HG03064 (cell line): Measurements from ENCODE around the gene PLCH2.

Experiments used
- ATAC-seq: cut with Tn5 transposase; IDR thresholded peaks from one replicate; pipeline ENCODE4 v1.9.1; 2021; ENCODE audit warnings: low read depth; ENCODE audit not compliant: unreplicated experiment

Gene PLCH2

DNA sequence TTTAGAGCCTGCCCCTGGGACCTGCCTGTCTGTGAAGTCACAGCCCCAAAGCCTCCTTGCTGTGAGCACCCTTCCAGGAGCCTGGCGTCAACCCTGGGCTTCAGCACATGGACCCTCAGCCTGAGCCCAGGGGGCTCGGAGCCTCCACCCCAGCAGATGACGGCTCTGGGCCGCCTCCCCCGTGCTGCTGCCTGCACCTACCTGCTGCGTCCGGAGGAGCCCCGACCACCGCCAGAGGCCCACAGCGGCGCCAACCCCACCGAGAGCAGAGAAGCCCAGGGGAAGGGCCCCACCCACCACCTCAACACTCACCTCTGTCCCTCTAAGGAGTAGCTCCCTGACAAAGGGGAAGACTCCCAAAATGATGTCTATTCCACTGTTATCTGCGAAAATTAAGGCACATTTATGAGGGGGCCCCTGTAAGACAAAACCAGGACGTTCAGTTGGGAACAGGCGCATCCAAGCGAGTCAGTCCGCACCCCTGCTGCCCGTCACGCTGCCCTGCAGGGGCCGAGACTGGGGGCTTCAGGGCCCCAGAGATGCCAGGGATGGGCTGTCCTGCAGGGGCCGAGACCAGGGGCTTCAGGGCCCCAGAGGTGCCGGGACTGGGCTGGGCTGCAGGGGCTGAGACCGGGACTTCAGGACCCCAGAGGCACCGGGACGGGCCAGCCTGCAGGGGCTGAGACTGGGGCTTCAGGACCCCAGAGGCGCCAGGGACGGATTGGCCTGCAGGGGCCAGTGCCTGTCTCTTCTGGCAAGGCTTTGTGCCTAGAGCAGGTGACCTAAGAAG, 34.5 kb downstream of the PLCH2 start:
- no peak for ATAC-seq

DNA sequence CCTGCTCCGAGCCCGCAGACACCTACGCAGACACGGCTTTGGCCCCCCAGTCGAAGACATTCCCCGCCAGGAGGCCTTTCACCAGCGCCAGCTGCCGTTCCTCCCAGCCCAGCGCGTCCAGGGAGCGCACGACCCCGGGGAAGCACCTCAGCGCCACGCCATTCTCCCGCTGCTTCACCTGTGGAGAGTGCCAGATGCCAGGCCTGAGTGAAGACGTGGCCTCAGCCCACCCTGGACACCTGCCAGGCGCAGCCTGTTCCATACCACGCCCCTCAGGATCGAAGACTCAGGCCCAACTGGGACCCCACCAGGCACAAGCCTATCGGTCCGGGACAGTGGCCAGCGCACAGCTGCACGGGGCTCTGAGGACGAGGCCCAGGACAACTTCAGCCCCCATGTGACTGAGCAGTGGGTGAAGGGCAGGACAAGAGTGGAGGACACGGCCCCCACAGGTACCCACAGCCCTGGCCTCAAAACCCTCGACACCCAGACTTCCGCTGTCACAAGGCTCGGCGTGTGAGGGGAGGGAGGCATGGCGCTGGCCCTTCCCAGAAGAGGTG, 36.9 kb downstream of the PLCH2 start:
- ATAC-seq, result no peak

DNA sequence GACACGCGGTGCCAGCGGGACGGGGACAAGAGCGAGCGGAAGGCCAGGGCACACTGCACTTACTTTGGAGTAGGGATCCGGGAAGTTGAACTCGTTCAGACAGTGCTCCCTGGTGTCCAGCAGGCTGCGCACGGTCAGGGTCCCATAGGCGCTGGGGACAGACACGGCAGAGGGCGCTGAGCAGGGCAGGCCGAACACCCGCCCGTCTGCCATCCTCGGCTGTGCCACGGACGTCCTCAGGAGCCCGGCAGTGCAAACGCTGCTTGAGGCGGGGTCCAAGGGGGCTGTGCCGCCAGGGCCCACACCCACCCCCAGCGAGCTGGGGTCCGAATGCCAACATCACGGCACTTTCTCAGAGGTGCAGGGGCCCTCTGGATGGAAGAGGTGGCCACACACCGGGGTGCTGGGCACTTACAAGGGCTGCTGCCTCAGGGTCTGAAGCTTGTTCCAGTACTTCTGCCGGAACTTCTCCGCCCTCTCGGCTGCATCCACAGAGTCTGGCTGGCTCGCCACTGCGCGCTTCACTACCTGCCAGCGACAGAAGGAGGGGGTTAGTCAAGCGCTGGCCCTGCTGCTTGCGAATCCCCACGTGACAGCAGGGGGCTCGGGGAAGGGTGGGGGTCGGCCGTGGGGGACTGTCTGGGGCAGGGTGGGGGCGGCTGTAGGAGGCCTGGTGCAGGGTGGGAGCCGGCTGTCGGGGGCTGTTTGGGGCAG, 38.0 kb downstream of the PLCH2 start:
- ATAC-seq, result no peak

DNA sequence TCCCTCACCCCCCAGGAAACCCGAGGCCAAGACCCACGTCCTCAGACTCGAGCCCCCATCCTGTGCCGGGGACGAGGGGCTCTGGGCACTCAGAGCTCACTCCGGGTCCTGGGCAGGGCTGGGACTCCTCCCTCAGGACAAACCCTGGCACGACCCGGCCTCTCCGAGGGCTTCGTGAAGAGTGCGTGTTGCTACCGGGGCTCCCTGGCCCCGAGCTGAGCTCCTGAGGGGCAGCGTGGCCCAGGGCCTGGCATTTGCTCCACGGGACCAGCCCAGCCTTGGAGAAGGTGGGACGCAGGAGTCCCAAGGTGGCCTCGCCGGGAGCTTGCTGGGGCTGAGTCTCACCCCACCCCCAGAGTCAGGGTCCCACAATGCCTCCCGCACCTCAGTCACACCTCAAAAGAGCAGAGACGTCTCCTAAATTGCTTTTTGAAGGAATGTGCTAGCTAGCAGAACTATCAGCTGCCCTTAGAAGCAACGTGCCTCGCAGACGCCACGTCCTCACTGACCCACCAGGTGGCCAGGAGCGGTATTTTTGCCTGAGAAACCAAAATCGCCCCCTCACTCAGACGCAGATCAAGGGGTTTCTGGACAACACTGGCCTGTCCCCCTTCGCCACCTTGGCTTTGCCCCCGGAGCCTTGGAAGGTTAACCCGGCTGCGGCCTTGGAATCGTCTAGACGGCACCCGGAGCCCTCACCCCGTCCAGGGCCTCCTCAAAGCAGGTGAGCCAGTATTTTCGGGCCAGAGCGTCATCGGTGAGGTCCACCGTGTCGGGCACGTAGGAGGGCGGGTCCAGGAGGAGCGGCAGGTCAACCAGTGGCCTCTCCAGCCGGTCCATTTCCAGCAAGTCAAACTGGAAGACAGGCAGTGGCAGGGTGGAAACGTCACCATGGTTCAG, 39.0 kb downstream of the PLCH2 start:
- no peak for ATAC-seq

DNA sequence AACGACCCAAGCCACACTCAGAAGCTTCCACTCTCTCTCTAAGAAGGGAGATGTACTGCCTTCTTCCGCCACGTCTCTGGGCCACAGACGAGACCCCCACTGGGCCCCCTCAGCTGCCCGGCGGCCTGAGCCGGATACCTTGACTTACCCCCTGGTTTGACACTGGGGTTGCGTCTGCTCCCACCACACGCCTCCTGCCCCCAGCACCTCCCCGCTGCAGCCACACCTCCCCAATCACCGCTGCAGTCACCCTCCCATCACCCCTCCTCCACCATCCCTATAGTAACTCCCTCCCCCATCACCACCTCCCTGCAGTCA, 39.6 kb downstream of the PLCH2 start:
- ATAC-seq, result no peak

DNA sequence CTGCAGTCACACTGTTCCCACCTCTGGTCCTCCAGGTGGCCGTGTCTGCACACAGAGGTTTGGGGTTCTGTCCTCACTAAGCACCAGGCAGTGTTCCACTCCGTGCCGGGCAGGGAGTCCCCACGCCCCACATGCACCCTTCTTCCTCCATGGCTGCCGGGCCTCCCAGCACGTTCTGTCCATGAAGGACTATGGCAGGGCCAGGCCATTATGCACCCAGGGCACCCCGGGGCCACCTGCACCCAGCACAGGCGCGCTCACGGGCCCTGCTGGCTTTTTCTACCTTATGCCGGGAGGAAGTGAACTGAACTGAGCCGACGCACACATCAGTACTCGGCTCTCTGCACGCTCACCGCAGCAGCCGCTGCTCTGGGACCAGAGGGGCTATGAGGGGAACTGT, 40.0 kb downstream of the PLCH2 start:
- ATAC-seq, result no peak

DNA sequence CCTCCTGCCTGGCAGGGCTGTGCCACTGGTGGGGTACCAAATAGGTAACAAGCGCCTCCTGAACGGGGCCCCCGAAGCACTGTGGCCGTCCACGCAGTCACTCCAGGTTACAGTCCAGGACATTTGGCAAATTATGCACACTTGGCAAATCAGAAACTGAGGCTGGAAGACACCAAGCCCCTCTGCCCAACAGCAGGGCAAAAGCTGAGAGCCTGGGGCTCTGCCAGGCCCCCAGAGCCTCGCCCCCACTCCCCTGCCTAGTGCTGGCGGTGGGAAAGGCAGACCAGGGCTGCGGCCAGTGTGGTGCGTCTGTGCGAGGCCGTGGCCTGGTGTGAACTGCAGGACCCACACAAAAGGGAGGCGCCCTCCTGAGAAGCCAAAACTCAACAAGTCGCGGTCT, 40.9 kb downstream of the PLCH2 start:
- no peak for ATAC-seq

DNA sequence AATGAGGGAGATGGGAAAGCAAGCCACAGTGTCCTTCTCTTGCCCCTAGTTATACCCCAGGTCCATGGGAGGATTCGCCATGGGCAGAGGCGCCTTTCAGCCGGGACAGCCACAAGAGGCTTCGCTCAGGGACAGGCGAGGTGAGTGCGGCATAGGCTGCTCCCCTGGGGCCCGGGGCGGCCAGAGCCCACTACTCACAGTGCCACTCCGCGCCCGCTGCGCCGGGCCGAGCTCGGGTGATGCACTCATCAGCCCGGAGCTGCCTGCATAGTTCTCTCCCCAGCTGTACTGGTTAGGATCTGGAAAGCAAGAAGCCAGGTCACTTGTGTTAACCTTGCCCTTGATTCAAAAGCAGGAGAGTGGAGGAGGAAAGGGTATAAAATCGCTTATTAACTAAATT, 41.9 kb downstream of the PLCH2 start:
- no peak for ATAC-seq

DNA sequence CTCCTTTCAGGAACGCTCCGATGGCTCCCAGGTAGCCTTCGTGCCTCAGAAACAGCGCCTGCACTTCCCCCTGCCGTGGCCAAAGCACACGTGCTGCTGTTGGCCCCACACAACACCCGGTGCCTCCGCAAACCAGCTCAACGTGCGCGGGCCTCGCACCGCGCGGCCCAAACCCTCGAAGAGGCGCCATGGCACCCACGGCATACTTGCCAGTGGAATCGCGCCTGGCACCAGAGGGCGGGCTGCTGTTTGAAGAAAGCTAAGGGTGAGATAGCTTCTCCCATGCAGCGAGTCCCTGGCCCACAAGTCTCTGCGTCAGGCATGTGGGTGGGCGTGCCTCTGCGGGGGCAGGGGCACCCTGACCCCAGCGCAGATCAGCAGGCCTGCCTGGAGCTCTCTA, 42.4 kb downstream of the PLCH2 start:
- ATAC-seq, result no peak

DNA sequence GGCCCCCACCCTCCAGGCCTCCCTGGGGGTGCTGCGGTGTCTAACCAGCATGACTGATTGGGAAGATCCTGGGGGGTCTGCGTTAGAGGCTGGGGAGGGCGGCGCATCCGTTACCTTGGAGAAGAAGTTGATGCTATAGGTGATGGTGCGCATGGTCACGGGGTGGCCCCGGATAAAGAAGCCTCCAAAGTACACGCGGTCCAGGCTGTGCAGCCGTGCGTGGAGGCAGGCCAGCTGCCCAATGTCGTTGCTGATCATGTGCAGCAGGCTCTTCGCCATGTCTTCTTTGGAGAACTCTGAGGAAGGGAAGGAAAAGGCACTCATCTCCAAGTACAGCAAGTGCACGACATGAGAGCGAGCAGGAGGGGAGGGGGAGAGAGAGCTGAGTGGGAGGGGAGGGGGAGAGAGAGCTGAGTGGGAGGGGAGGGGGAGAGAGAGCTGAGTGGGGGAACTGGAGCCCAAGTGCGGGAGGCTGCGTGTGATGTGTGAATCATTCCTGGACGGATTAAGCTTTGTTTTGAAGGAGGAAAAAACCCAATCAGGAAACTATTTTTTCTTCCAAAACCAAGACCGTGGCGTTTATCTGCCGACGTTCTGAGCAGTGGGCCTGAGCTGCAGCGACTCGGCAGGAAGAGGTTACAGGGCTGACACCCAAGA, 43.1 kb downstream of the PLCH2 start:
- no peak for ATAC-seq

DNA sequence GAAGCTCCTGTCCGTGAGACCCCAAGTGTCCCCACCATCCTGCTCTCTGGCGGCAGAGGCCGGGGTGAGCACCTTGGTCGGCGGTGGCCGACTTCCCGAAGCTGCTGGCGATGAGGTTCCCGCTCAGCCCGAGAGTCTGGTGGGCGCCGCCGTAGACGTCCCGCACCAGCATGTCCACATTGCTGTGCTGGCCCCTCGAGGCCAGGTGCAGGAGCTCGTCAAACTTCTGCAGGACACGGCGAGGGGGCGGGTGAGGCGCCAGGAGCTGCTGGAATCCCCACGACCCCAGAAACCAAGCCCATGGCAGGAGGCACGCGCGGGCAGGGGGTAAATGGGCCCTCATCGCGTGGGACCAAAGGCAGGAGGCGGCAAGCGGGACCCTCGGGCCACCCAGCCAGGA, 43.6 kb downstream of the PLCH2 start:
- ATAC-seq, result no peak

DNA sequence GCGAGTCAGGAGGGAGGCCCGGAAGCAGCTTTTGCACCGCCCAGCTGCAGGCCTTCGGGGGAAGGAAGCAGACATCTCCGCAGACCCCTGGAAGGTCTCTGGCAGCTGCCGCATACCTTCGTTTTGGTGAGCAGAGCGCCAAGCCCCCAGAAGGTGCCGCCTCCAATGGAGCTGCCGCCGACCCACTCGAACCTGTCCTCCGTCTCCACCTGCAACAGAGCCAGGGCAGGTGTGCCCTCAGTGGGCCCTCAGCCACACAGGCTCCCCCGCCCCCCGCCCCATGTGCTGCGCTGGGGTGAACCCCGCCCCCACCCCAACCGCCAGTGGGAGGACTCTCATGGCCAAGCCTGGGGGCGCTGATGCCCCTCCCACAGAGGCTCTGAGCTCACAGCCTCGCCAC, 44.1 kb downstream of the PLCH2 start:
- ATAC-seq, result no peak

DNA sequence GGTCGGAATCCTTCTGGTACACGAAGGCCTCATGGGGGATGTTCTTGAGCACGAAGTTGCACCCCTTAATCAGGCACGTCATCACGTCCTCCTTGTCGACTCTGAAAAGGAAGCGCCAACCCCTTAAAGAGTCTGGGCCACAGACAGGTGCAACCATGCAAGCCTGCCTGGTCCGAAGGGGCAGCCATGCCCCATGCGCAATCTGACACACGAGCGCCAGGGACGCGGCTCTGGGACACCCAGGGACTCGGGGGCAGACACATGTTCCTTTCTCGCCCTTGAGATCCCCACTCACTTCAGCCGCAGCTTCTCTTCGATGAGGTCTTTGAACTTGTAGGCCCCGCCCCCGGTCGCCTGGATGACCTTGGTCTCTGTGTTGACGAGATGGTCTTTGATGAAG, 44.7 kb downstream of the PLCH2 start:
- ATAC-seq, result no peak

DNA sequence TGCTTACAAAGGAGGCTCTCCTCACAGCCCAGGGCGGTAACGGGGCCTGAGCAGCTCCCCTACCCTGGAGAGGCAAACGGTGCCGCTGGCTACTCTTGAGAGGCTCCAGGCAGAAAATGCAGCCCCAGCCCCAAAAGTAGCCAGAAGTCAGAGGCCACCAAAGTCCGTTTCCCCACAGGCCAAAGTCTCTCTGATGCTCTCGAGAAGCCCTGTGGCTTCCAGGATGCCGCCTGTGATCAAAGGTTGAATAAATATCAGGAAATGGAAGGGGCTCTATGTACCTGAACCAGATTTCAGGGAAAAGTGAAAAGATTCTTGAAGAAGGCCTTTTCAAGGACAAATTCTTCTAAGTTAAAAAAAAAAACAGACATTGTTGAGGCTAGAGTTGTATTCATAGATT, 46.1 kb downstream of the PLCH2 start:
- ATAC-seq, result no peak

DNA sequence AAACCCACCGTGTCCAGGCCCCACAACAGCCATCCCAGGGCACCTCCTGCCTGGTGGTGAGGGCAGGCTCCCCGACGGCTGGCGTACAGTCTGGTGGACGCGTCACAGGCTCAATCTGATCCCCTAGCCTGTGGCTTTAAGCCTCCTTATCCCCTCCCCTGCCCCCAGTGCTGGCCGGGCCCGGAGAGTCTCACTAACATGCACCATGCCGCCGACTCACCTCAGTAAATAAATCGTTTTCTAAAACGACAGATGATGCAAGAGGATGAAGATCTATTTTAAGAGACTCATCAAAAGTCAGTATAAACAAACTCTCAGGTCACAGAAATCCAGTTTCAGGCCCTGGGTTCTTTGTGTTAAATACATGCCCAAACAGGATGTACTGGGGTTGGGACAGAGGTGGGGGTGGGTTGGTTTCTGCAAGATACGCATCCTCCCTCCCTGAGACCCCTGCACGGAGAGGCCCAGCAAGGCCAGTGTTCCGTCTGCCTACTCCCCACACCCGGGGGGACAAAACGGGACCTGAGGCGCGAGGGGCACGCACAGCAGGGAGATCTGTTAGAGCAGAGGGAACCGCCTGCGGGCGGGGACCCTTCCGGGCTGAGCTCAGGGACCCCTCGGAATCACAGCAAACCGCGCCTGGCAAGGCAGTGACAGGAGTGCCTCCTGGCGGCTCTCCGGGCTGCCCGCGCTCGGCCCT, 47.3 kb downstream of the PLCH2 start:
- no peak for ATAC-seq

DNA sequence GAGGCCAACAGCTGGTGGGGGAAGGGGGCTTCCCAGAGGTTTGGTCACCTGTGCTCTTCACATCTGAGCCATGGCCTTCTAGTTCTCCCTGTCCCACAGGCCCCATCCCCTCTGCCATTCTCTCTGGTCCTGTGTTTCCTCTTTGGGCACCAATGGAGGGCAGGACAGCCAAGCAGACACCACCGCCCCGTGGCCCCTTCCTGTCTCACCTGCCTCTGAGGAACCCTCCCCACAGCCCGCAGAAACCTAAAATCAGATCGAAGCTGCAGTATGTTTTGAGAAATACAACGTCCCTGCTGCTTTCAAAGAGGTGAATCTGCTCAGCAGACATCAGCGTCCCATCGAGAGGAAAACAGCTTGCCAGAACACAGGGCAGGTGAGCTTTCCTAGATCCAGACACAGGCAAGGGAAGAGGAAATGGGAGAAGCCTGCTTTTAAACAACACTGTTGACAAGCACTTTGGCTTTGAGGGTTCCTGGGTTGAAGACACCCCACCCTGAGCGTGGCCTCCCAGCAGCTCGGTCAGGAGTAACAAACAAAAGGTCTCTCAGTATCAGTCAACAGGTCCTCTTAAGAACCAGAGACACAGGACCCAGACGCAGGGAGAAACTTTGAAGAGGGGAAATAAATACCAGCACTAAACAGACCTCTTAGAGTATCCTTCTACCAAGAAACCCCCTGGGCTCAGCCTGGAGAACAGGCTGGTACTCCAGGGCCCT, 48.0 kb downstream of the PLCH2 start:
- ATAC-seq, result no peak

DNA sequence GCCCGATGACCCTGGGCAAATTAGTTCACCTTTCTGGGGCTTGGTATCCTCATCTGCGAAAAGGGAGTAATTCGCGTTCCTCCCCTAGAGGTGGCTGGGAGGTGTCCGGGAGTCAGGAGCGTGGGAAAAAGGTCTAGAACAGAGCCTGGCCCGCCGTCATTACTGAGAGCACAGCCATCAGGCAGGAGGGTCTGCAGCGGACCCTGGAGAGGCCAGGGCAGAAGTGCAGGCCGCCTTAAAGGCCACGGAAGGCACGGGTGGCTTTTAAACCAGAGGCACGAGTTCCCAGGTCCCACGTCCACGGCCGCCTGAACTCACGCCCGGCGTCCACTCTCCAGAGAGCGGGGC, 49.5 kb downstream of the PLCH2 start:
- ATAC-seq, result no peak

DNA sequence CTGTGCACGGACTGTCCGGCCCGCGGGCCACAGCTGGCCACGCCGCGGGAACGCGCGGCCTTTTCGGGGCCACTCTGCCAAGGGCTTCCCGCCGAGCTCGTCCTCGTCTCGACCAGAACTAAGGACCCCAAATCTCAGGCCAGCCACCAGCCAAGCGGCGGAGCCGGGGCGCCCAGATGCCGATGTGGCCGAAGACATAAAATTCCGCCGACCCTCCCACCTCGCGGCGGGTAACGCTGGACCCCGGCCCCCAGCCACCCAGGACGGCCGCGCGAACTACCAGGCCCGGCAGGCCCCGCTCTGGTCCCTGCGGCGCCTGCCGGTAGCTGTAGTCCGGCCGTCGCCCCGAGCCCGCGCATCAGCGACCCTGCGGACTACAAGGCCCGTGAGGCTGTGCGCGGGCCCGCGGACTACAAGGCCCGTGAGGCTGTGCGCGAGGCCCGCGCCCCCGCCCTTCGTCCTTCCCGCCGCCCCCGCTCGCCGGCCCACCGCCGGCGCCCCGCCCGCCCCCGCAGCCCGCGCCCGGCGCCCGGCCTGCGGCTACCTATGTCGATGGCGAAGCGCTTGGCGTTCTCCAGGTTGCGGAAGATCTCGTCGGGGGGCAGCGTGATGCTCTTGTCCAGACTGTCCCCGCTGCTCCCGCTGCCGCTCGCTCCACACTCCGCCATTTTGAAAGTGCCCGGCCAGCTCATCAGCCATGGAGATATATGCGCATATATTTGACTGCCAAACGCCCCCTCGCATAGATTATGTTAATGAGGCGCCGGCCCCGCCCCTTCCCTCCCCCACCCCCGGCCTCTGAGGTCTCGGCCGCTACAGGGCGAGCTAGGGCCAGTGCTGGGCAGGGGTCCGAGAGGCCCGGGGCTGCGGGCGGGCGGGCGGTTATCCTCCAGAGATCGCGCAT, 50.1 kb downstream of the PLCH2 start, which contains the start of gene PANK4:
Gene PANK4, minus strand, starts transcription at position 677 of the 904 bp plus-strand sequence. Its CDS starts 9 bp downstream, at position 668.
- peak; percentile 80 for ATAC-seq
